Gastrocnemius medialis (tissue), 4 donors: ENCODE measurements around the gene TAL2.

Experiments used
- CTCF ChIP-seq, 5 experiments: fragments of 450-650 bp in 3 of 5; fragments of 200-600 bp in 2 of 5; sonication (generic) in 2 of 5; IDR thresholded peaks in 4 of 5; conservative IDR thresholded peaks in 1 of 5; 1 replicate in 4 of 5; 2 replicates in 1 of 5; pipeline ENCODE4 v1.5.1; 2016 to 2019; ENCODE audit warnings: antibody characterized with exemption in 5 of 5, mild to moderate bottlenecking in 3 of 5, moderate library complexity in 3 of 5
- POLR2A ChIP-seq, 2 donors: fragments of 450-650 bp; IDR thresholded peaks; one replicate each; pipeline ENCODE4 v1.6.1; 2017; ENCODE audit warnings: antibody characterized with exemption in 2 of 2, mild to moderate bottlenecking in 2 of 2, moderate library complexity in 2 of 2

GRCh38 chr9:105656131-105656921, 5.9 kb upstream of the TAL2 start:
- TF ChIP-seq CTCF (IDR thresholded peaks at IDR 0.05 in 4 of 5, conservative IDR thresholded peaks at IDR 0.05 in 1 of 5) = peak; percentile 45 to 74 (median 62)
- no peak for TF ChIP-seq POLR2A (IDR thresholded peaks at IDR 0.05)
